ENCODE measurements around the gene WDR31.

DNA sequence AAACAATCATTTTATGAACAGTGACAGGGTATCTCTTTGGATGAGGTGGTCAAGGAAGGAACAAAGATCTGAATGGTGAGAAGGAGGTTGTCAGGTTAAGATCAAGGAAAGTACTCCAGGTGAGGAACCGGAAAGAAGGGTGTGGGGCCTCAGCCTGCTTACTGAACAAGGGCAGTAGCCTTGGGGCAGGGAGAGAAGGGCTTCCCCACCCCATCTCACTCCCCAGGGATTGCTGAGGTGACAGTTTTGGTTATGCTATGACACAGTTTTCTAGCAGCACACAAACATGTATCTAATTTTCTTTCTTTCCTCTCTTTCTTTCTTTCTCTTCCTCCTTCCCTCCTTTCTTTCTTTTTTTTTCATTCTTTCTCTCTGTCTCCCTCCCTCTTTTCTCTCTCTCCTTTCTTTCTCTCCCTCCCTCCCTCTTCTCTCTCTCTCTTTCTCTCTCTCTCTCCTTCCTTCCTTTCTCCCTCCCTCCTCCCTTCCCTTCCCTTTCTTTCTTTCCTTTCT, 40.8 kb upstream of the WDR31 start:
- TF ChIP-seq, protein P1, sequence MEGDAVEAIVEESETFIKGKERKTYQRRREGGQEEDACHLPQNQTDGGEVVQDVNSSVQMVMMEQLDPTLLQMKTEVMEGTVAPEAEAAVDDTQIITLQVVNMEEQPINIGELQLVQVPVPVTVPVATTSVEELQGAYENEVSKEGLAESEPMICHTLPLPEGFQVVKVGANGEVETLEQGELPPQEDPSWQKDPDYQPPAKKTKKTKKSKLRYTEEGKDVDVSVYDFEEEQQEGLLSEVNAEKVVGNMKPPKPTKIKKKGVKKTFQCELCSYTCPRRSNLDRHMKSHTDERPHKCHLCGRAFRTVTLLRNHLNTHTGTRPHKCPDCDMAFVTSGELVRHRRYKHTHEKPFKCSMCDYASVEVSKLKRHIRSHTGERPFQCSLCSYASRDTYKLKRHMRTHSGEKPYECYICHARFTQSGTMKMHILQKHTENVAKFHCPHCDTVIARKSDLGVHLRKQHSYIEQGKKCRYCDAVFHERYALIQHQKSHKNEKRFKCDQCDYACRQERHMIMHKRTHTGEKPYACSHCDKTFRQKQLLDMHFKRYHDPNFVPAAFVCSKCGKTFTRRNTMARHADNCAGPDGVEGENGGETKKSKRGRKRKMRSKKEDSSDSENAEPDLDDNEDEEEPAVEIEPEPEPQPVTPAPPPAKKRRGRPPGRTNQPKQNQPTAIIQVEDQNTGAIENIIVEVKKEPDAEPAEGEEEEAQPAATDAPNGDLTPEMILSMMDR (tag by site-specific recombination; IDR thresholded peaks at IDR 0.05), result no peak
- TF ChIP-seq ZNF366 (tag by site-specific recombination; conservative IDR thresholded peaks at IDR 0.05), result peak; percentile 97
- TF ChIP-seq, protein P2, sequence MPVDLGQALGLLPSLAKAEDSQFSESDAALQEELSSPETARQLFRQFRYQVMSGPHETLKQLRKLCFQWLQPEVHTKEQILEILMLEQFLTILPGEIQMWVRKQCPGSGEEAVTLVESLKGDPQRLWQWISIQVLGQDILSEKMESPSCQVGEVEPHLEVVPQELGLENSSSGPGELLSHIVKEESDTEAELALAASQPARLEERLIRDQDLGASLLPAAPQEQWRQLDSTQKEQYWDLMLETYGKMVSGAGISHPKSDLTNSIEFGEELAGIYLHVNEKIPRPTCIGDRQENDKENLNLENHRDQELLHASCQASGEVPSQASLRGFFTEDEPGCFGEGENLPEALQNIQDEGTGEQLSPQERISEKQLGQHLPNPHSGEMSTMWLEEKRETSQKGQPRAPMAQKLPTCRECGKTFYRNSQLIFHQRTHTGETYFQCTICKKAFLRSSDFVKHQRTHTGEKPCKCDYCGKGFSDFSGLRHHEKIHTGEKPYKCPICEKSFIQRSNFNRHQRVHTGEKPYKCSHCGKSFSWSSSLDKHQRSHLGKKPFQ (tag by site-specific recombination; IDR thresholded peaks at IDR 0.05), result no peak
- TF ChIP-seq, protein P3, sequence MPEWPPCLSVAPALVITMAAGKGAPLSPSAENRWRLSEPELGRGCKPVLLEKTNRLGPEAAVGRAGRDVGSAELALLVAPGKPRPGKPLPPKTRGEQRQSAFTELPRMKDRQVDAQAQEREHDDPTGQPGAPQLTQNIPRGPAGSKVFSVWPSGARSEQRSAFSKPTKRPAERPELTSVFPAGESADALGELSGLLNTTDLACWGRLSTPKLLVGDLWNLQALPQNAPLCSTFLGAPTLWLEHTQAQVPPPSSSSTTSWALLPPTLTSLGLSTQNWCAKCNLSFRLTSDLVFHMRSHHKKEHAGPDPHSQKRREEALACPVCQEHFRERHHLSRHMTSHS (tag by site-specific recombination; IDR thresholded peaks at IDR 0.05), result no peak

All from HEK293 (cell line).